Right lobe of liver (tissue), 6 donors: ENCODE data around the gene MIOS. TPM values are rescaled to one million over a fixed set of nuclear protein-coding genes. Genes with fewer than 3 reads are reported as not detected.

Experiments
- ATAC-seq, 4 donors: fragments of 200-7000 bp; cut with Tn5 transposase; one replicate each; pipeline ENCODE4 v1.9.1; 2020; ENCODE audit warnings: mild to moderate bottlenecking in 4 of 4, moderate library complexity in 4 of 4
- DNase-seq, 3 donors: peaks; one replicate each; pipeline ENCODE4 v3.0.0-alpha.2; 2020
- H3K27ac ChIP-seq, 3 donors: fragments of 200-600 bp; one replicate each; pipeline ENCODE4 v1.8.0; 2022
- H3K27me3 ChIP-seq, 2 donors: fragments of 200-600 bp; one replicate each; pipeline ENCODE4 v1.8.0; 2022
- H3K36me3 ChIP-seq, 4 donors: fragments of 200-600 bp; sonication (generic) in 1 of 4; one replicate each; pipeline versions ENCODE4 v1.5.1 to v1.8.0; 2017 to 2022; ENCODE audit warnings: control low read depth in 1 of 4
- H3K4me1 ChIP-seq, 4 donors: fragments of 200-600 bp; sonication (generic) in 1 of 4; one replicate each; pipeline versions ENCODE4 v1.5.1 to v1.8.0; 2017 to 2022; ENCODE audit warnings: control low read depth in 1 of 4
- H3K4me3 ChIP-seq, 3 donors: fragments of 200-600 bp; one replicate each; pipeline ENCODE4 v1.8.0; 2022
- H3K9me3 ChIP-seq, 4 donors: fragments of 200-600 bp; sonication (generic) in 1 of 4; one replicate each; pipeline versions ENCODE4 v1.5.1 to v1.8.0; 2017 to 2022; ENCODE audit warnings: control low read depth in 1 of 4
- POLR2A ChIP-seq: fragments of 450-650 bp; IDR thresholded peaks from one replicate; pipeline ENCODE4 v1.6.1; 2017; ENCODE audit warnings: antibody characterized with exemption, mild to moderate bottlenecking
- WGBS: methylation state at CpG from one replicate; pipeline ENCODE4 v1.1.6; 2018; ENCODE audit warnings: low coverage, low lambda C conversion rate; ENCODE audit not compliant: insufficient coverage; ENCODE audit errors: missing lambda C conversion rate; 5-methylcytosine and 5-hydroxymethylcytosine counted together
- intact Hi-C, 2 donors: fragments of 100-400 bp; cut with DNase I; formaldehyde crosslinking; loops; one replicate each; pipeline versions ENCODE4 v1.11.2 to v1.14.1; 2022
- total RNA-seq, 6 experiments: library from RNA; depleted of rRNA in 2 of 6; stranded (reverse); fragments of >200 nt in 2 of 6; fragmentation: NEBNext Ultra II Directional in 3 of 6; extraction: Animal tissue kit (Norgen Biotek cat#: 25700) in 3 of 6; gene quantifications; one replicate each; pipeline versions ENCODE4 v1.1.0 to v1.2.4, GENCODE V29; 2016 to 2023
- TF ChIP-seq, protein P1 (sequence below), 4 donors: fragments of 200-600 bp in 3 of 4; fragments of 450-650 bp in 1 of 4; IDR thresholded peaks; one replicate each; pipeline versions ENCODE4 v1.5.1 to v1.8.0; 2016 to 2022; ENCODE audit warnings: antibody characterized with exemption in 4 of 4, mild to moderate bottlenecking in 2 of 4
- donor health status: DM: no; HTN: yes; CAD: no.
- donor health status: DM: no; HTN: no; CAD: no.
- donor health status: DM: no; HTN: no; CAD: no.
- donor health status: DM: no; HTN: yes; CAD: no.
- donor health status: DM: no; HTN: yes; CAD: no.

Gene MIOS
- total RNA-seq, 6 experiments from 2014 or later, result 14.1 to 21.3 (median 18.6) TPM

GRCh38 chr7:7630626-7631329, 64.1 kb downstream of the MIOS start:
- Histone ChIP-seq H3K9me3 (no peaks in the 10 kb centered on the region), H3K27ac (no peak overlapping the region), H3K4me3 (no peak overlapping the region), H3K27me3 (no peaks in the 10 kb centered on the region), H3K36me3 (no peaks in the 10 kb centered on the region), H3K4me1 (no peaks in the 10 kb centered on the region)
- WGBS, result 91% methylated on average over 1 of the region's 1 CpG
- ATAC-seq (no peak), DNase-seq (no peak)
- TF ChIP-seq, protein P1, sequence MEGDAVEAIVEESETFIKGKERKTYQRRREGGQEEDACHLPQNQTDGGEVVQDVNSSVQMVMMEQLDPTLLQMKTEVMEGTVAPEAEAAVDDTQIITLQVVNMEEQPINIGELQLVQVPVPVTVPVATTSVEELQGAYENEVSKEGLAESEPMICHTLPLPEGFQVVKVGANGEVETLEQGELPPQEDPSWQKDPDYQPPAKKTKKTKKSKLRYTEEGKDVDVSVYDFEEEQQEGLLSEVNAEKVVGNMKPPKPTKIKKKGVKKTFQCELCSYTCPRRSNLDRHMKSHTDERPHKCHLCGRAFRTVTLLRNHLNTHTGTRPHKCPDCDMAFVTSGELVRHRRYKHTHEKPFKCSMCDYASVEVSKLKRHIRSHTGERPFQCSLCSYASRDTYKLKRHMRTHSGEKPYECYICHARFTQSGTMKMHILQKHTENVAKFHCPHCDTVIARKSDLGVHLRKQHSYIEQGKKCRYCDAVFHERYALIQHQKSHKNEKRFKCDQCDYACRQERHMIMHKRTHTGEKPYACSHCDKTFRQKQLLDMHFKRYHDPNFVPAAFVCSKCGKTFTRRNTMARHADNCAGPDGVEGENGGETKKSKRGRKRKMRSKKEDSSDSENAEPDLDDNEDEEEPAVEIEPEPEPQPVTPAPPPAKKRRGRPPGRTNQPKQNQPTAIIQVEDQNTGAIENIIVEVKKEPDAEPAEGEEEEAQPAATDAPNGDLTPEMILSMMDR (IDR thresholded peaks at IDR 0.05), result no peak
- no peak for TF ChIP-seq POLR2A
- intact Hi-C loops, result no loop called here

DNA sequence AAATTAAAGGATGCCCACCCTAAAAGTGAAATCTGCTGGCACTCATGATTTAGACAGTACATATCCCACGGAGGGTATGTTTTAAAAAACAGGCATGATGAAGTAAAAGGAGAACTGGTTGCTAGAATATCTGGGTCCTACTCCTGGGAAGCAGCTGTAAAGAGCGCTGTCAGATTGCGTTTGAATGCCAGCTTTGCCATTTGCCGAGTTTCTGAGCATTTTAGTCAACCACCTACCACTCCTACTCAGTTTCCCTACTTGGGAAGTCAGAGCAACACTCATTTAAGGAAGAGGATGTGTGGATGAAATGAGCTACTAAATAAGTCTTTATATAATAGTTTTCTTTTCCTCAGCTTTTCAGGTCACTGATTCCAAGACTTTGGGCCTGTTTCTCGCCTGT, 72.7 kb downstream of the MIOS start:
- H3K9me3 ChIP-seq, result no peaks in the 10 kb centered on the region
- DNase-seq (no peak), ATAC-seq (no peak)
- TF ChIP-seq POLR2A, result no peak
- TF ChIP-seq, protein P1 (IDR thresholded peaks at IDR 0.05), result no peak
- intact Hi-C loops, result no loop called here
- peaks cover 0 to 13% (median 0%) of the 10 kb centered on the region in 4 donors for H3K4me1 ChIP-seq
- peak overlapping the region in 2 of 3 donors; percentile 66 to 73 for H3K27ac ChIP-seq
- WGBS, result 15% methylated on average over 5 of the region's 5 CpGs
- no peaks in the 10 kb centered on the region for H3K27me3 ChIP-seq
- H3K4me3 ChIP-seq, result peak overlapping the region; percentile 86 to 88 (median 87)
- peaks cover 0 to 8% (median 0%) of the 10 kb centered on the region in 4 donors for H3K36me3 ChIP-seq

DNA sequence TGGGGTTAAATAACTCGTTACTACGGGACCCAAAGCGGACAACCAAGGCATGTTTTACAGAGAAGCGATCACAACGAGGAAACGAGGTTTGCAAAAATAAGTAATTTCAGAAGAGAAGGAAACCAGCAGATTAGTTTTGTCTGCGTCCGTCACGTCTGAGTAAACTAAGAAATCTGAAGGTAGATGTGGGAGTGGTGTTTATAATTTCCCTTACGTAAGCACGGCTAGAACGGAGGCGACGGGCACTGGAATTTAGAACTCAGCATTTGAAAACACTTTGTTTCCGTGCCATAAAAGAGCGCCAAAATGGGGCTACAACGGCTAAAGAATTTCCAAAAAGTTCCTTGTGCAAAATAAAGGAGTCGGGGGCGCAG, 73.2 kb downstream of the MIOS start:
- intact Hi-C loops, result no loop called here
- ATAC-seq (peak in 2 of 4 donors; percentile 4 to 18), DNase-seq (no peak)
- peaks cover 0 to 13% (median 0%) of the 10 kb centered on the region in 4 donors for H3K4me1 ChIP-seq
- H3K36me3 ChIP-seq, result peaks cover 0 to 8% (median 0%) of the 10 kb centered on the region in 4 donors
- no peaks in the 10 kb centered on the region for H3K9me3 ChIP-seq
- no peaks in the 10 kb centered on the region for H3K27me3 ChIP-seq
- H3K27ac ChIP-seq, result peak overlapping the region; percentile 52 to 73 (median 66)
- 2% methylated on average over 19 of the region's 19 CpGs for WGBS
- H3K4me3 ChIP-seq, result peak overlapping the region; percentile 86 to 88 (median 87)
- TF ChIP-seq, protein P1 (IDR thresholded peaks at IDR 0.05), result no peak
- no peak for TF ChIP-seq POLR2A

DNA sequence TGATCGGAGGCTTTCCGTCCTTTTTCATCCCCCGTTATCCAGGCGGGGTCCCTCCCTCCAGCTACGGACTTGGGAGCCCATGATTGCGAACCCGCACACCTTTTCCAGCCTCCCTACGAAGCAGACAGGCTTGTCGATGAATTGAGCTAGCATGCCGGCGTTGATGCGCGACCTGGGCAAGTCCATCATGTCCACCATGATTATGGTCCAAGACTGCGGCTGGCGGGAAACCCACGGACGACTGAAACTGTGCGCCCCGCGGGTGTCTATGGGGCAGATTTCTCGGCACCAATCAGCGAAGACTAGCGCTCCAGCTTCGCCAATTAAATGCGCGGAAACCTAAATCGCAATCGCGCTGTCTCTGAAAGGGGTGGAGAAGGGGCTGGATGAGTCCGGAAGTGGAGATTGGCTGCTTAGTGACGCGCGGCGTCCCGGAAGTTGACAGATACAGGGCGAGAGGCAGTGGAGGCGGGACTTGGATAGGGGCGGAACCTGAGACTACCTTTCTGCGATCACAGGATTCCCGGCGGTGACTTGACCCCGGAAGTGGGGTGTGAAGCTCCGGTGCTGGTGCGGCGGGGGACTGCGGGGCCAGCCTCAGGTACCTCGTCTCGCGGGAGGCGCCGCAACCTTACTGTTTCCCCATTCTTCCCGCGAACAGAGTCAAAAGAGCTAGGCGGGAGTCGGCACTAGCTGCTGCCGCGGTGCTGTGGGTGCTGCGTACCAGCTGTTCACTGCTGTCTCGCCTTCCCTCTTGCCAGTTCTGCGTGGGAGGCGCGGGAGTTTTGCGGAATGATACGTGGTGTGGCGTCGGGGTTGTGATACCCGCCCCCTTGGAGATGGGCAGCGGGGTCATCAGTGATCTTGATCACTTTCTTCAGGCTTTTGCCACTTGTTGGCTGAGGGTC, 73.8 kb downstream of the MIOS start, which contains the start of gene UMAD1:
UMAD1 (plus strand) TSS at position 532 of the 908 bp plus-strand sequence. CDS start 32,620 bp downstream, outside the sequence.
- Histone ChIP-seq H3K4me1 (peaks cover 0 to 13% (median 0%) of the 10 kb centered on the region in 4 donors), H3K27ac (peak within 1 kb of the TSS; percentile 74 to 79 (median 79)), H3K4me3 (peak within 1 kb of the TSS; percentile 86 to 88 (median 87)), H3K36me3 (peaks cover 0 to 8% (median 0%) of the 10 kb centered on the region in 4 donors), H3K9me3 (no peaks in the 10 kb centered on the region), H3K27me3 (no peaks in the 10 kb centered on the region)
- intact Hi-C loops, result no loop called here
- TF ChIP-seq, protein P1 (IDR thresholded peaks at IDR 0.05), result no peak
- peak; percentile 71 for TF ChIP-seq POLR2A
- under 1% methylated on average over 28 of the region's 68 CpGs for WGBS
- peak; percentile 99 to 100 (median 100) for ATAC-seq
- peak; percentile 98 to 100 (median 100) for DNase-seq
